ENCODE measurements around the gene ADCY2. TPM values are rescaled to one million over a fixed set of nuclear protein-coding genes. Genes with fewer than 3 reads are reported as not detected.

The ADCY2 gene
- total and polyA plus RNA-seq, 9 of the 15 experiments (the other 6 are each of a cell fraction or from before 2014, with no cell fraction given) = 0.01 to 0.15 (median 0.03) TPM; not detected in 5

DNA sequence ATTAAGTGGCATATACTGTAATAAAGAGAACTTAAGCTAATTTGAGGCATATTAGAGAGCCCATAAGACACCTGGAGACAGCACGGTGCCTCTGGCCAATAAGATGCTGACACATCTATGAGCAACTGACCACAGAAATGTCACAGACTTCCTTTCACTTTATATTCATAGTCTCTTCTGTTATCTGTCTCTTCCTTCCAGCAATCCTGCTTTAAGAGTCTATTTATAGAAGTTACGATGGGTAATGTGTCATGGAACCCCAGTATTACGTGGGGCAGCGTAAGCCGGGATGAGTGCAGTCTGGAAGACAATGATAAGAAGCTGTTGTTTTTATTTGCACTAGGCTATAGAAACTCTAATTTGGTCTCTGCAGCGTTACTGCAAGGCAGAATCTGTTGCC, 318.2 kb downstream of the ADCY2 start (continued):
- TF ChIP-seq CCNT2 (IDR thresholded peaks at IDR 0.05; ENCODE audit: borderline replicate concordance, extremely low read depth, insufficient read length, low read depth, low read length) (peak; percentile 58), TRIM25 (IDR thresholded peaks at IDR 0.05; ENCODE audit: borderline replicate concordance) (no peak), TEAD4 (IDR thresholded peaks at IDR 0.05; ENCODE audit: low read length) (peak; percentile 80), TEAD4 (CRISPR knock-in tag; IDR thresholded peaks at IDR 0.05; ENCODE audit: borderline replicate concordance) (no peak), PCBP2 (IDR thresholded peaks at IDR 0.05; ENCODE audit: low read depth, low read length, poor library complexity, severe bottlenecking) (no peak), POLR2AphosphoS2 (IDR thresholded peaks at IDR 0.05; ENCODE audit: low read length) (no peak), PTRF (tag; IDR thresholded peaks at IDR 0.05) (no peak), NR2F6 (CRISPR knock-in tag; IDR thresholded peaks at IDR 0.05) (no peak), TCF3 (CRISPR knock-in tag; IDR thresholded peaks at IDR 0.05) (peak; percentile 88), MCM3 (IDR thresholded peaks at IDR 0.05) (no peak), TRIM24 (IDR thresholded peaks at IDR 0.05) (peak; percentile 20 to 44; a peak in 2 of 4 replicates), SAFB (IDR thresholded peaks at IDR 0.05; ENCODE audit: borderline replicate concordance, low read depth, low read length) (no peak), ZBTB49 (CRISPR knock-in tag; IDR thresholded peaks at IDR 0.05; ENCODE audit: borderline replicate concordance) (no peak), BHLHE40 (IDR thresholded peaks at IDR 0.05; ENCODE audit: low read length) (no peak), EP300 (IDR thresholded peaks at IDR 0.05; ENCODE audit: low read length) (peak; percentile 64), CBFA2T2 (conservative IDR thresholded peaks at IDR 0.05) (peak; percentile 65; the same call in 1 of the 2 replicates), CSDE1 (IDR thresholded peaks at IDR 0.05) (no peak), NFRKB (IDR thresholded peaks at IDR 0.05; ENCODE audit: low read depth) (no peak), TEAD1 (CRISPR knock-in tag; IDR thresholded peaks at IDR 0.05) (no peak)
- TF ChIP-seq, protein P1, sequence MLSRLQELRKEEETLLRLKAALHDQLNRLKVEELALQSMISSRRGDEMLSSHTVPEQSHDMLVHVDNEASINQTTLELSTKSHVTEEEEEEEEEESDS (CRISPR knock-in tag; IDR thresholded peaks at IDR 0.05) = no peak
- TF ChIP-seq, protein P2, sequence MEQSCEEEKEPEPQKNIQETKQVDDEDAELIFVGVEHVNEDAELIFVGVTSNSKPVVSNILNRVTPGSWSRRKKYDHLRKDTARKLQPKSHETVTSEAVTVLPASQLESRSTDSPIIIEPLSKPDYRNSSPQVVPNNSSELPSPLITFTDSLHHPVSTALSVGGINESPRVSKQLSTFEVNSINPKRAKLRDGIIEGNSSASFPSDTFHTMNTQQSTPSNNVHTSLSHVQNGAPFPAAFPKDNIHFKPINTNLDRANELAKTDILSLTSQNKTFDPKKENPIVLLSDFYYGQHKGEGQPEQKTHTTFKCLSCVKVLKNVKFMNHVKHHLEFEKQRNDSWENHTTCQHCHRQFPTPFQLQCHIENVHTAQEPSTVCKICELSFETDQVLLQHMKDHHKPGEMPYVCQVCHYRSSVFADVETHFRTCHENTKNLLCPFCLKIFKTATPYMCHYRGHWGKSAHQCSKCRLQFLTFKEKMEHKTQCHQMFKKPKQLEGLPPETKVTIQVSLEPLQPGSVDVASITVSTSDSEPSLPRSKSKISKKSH (CRISPR knock-in tag; IDR thresholded peaks at IDR 0.05) = no peak
- TF ChIP-seq, protein P3, sequence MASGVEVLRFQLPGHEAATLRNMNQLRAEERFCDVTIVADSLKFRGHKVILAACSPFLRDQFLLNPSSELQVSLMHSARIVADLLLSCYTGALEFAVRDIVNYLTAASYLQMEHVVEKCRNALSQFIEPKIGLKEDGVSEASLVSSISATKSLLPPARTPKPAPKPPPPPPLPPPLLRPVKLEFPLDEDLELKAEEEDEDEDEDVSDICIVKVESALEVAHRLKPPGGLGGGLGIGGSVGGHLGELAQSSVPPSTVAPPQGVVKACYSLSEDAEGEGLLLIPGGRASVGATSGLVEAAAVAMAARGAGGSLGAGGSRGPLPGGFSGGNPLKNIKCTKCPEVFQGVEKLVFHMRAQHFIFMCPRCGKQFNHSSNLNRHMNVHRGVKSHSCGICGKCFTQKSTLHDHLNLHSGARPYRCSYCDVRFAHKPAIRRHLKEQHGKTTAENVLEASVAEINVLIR (CRISPR knock-in tag; IDR thresholded peaks at IDR 0.05) = peak; percentile 86

Data from K562 (cell line).